HS-27A (cell line): Measurements from ENCODE around the gene CUL1.

ENCODE experiments used
- DNase-seq: peaks from one replicate; pipeline ENCODE4 v3.0.0-alpha.2; 2012; ENCODE audit warnings: low read depth, missing footprints

Gene CUL1

DNA sequence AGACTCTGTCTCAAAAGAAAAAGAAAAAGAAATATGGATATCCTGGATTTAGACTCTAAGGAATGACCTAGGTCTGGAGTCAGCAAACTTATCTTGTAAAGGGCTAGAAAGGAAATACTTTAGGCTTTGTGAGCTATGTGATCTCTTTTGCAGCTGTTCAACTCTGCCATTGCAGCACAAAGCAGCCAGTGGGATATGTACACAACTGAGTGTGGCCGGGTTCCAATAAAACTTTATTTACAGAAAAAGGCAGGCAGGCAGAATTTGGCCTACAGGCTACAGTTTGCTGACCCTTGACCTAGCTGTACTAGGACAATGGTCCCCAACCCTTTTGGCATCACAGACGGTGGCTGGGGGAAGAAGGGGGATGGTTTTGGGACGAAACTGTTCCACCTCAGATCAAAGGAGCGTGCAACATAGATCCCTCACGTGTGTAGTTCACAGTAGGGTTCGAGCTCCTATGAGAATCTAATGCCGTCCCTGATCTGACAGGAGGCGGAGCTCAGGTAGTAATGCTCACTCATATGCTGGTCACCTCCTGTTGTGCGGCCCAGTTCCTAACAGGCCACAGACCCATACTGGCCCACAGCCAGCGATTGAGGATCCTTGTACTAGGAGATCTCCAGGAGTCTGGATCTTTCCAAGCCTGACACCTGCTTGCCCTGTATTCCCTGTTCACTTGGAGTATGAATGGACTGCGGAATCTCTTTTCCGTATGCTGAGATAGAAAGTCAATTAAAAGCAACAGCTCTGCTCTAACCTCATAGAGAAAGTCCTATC, 63.0 kb downstream of the CUL1 start:
- no peak for DNase-seq

- no peak for DNase-seq
Measured at GRCh38 chr7:148763622-148764021, 64.9 kb downstream of the CUL1 start.

DNA sequence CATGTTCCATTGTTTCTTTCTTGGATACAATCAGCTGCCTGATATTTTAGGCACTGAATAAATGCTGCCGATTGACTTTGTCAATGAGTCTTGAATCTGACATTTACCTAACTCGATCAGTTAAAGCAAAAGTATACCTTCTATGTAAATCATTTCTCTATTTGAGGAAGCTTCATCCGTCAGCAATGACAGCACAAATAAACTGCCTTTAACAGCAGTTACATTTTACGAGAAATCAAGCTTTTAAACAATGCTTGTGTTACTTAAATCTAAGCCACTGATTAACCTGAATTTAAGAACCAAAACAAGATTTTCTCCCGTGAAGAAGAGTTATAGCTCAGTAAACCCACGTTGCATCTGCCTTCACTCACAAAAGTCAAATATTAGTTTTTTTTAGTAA, 71.3 kb downstream of the CUL1 start:
- DNase-seq = no peak

DNA sequence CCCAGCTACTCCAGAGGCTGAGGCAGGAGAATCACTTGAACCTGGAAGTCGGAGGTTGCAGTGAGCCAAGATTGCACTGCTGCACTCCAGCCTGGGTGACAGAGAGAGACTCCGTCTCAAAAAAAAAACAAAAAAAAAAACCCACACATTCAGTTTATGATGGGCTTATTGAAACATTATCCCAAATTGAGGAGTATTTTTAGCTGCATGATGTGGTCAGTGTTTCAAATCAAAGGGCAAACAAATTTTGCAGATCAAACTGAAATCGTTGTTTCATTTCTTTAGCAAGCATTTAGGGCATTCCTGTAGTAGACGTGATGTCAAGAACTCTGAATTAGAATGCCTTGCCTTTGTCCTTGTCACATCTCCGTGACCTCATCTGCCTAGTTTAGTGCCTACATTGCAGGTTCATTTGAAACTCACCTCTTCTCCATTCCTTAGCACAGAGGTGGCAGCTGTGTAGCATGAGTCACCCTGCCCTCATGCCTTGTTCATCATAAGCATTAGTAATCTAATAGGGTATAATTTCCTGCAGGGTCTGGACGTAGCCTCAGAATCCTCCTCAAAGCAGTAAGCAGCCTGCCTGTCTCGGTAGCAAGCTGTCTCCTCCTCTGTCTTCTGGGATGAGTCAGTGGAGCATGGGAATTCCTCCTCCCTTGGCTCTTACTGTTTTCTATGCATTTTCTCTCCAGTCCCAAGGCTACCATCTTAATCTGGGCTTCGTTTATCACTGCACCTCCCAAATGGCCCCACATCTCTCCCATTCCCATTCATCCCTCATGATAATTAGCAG, 73.8 kb downstream of the CUL1 start:
- peak; percentile 38 for DNase-seq

DNA sequence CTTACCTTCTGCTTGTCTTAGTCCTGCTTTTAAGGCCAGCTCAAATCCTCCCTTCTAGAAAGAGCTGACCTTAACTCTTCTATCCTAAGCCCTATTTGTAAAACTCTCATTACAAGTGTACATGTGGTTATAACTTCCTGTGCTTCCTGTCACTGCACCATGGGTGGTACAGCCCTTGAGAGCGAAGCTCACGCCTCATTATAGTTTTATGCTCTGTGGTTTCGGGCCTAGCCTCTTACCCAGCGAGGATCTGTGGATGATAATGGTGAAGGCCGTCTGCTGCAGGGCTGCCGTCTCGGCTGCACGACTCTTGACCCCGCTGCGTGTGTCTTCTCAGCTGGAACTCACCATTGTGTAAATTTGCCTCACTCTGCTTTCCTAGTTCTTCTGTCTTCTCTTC, 74.6 kb downstream of the CUL1 start:
- no peak for DNase-seq

DNA sequence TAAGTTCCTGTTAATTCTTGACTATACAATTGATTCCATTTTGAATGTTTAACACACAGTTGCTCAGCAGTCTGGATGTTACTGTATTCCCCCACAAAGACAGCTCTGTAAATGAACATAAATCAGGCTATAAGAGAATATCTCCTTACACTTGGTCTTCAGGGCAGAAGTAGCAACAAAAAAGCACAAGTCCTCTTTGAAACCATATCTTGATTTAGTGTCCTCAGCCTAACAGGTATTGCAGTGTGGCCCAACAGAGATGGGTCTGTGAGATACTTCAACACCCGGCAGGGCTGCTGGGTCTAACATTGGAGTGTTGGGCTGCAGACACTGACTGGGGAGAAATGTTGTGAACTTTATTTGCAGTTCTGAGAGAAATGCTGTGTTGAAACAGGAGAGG, 75.8 kb downstream of the CUL1 start:
- DNase-seq = no peak

DNA sequence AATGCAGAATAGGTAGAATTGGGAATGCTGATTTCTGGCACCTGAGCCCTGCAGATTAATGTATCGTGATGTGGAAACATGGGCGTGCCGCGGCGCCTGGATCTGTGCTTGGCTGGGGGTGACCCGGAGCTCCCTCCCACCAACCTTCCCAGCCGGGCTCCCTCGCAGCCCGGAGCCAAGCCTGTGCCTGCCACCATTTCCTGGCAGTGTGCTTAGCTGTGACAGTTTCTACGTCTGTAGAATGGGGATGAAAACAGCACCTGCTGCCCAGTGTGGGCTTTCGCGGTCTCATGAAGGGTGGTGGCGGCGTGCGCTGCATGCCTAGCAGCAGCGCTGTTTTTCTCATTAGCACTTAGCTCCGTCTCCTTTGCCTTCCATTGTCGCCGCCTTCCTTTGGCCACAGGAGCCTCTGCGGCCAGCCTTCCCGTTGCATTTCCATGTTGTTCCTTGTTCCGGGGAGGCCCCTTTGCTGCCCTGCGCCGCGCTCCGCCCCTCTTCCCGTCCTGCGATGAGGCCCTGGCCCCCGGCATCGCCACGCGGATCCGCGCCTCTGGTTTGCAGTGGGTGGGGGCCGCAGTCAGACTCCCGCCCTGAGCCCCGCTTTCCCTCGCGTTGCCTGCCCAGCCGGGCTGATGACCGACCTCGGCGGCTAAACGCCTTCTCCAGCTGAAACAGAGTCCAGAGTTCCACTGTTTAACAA, 84.2 kb downstream of the CUL1 start:
- DNase-seq = no peak

GRCh38 chr7:148783801-148784527, 85.3 kb downstream of the CUL1 start:
- no peak for DNase-seq

GRCh38 chr7:148787571-148788295, 89.0 kb downstream of the CUL1 start:
- DNase-seq = no peak

- DNase-seq = no peak
Measured at GRCh38 chr7:148789220-148789619, 90.5 kb downstream of the CUL1 start.

DNA sequence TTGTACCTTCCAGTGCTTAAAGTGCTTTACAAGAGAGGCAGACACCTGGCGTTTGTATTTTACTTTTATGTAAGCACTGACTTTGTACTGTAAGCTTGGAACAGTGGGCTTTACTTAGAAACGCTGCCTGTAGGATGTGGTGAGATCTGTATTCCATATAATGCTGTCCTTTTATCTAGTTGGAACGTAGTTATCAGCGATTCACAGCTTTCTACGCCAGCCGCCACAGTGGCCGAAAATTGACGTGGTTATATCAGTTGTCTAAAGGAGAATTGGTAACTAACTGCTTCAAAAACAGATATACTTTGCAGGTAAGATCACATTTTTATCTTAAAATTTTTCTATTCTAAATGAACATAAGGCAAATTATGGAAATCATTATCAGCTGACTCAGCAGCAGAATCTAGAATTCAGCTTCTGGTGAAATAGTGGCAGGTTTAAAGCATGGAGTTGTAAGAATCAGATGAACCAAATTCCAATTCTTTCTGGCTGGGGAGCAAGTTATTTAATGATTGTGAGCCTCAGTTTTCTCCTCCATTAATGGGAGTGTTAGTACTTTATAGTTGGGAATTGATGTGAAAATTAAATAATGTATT, 91.5 kb downstream of the CUL1 start:
- no peak for DNase-seq

DNA sequence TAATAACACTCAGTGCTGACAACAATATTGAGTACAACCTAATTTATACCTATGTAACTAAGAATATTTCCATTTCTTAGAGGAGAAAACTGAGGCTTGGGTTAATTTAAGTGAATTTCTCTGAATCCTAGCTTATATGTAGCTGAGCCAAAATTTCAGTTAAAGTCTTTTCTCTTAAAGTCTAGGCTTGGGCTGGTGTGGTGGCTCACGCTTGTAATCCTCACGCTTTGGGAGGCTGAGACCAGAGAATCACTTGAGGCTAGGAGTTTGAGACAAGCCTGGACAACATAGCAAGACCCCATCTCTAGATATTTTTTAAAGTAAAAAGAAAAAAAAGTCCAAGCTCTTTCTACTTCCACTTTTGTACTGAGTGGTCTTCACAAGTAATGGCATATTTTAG, 92.1 kb downstream of the CUL1 start:
- no peak for DNase-seq

DNA sequence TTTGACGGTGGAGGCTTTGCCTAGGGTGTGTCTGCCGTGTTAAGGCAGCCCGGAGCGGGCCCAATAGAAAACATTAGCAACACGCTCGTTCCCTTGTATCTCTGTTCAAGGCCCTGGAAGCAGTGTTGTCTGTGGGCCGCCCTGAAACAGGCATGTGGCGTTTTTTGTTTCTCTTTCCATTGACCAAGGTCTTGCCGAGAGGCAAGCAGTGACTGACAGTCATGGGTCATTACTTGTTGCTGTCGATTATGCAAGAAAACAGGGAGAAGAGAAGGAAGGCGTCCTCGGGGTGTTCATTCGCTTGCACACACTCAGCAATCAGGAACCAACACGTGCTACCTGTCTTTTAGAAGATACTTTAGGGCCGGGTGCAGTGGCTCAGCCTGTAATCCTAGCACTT, 92.8 kb downstream of the CUL1 start:
- DNase-seq = no peak

DNA sequence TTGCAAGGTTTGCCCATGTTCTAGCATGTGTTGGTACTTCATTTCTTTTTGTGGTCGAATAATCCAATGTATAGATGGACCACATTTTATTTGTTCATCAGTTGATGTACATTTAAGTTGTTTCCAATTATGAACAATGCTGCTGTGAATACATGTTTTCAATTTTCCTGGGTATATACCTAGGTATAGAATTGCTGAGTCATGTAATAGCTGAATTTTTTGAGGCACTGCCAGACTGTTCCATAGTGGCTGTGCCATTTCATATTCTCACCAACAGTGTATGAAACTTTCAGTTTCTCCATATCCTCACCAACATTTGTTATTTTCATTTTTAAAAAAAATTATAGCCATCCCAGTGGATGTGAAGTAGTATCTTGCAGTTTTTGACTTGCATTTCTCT, 94.9 kb downstream of the CUL1 start:
- DNase-seq = no peak

DNA sequence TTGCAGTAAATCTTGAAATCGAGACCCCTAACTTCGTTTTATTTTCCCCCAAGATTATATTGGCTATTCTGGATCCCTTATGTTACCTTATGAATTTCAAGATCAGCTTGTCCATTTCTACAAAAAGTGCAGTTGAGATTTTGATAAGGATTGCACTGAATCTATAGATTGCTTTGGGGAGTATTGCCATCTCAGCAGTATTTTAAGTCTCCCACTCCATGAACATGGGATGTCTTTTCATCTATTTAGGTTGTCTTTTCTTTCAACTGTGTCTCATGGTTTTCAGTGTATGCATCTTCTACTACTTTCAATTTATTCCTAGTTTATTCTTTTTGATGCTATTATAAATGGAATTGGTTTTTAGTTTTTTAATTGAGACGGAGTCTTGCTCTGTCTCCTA, 95.8 kb downstream of the CUL1 start:
- DNase-seq = no peak

- DNase-seq = no peak
Measured at GRCh38 chr7:148796841-148797240, 98.1 kb downstream of the CUL1 start.

- DNase-seq = no peak
Measured at GRCh38 chr7:148799893-148800555, 101.3 kb downstream of the CUL1 start.

- no peak for DNase-seq
Measured at GRCh38 chr7:148800677-148801076, 102.0 kb downstream of the CUL1 start.

DNA sequence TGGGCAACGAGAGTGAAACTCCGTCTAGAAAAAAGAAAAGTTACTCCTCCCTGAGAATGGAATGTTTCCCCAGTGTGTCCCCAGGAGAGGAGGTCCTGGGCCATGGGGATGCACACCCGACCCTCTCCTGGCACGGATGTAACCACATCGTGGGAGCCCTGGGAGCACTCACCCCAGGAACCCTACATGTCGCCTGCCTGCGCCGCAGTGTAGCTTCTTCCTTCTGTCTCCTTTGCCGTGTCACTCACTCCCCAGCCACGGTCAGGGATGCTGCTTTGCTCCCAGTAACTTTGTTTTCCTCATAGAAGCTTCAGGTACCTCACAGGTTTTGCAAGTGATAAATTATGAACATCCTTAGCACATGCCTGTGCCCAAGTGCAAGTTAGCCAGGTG, 103.4 kb downstream of the CUL1 start:
- no peak for DNase-seq

DNA sequence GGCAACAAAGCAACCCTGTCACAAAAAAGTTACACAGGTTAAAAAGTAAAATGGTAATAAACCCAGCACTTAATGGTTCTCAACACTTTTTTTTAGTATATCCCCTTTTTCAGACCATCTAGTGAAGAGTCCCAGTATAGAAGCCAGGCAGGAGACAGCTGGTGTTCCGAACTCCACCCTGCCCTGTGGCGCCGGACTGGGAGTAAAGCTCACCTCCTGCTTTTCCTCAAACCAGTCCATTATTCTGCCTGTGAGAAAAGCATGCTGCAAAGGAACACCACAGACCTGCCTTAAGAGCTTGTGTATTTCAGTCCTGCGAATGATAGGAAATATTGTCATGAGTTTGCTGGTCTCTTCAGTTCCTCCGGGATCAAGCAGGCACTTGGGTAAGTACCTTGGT, 104.4 kb downstream of the CUL1 start:
- DNase-seq = no peak
